Measurements from ENCODE around the gene ROMO1. TPM values are rescaled to one million over a fixed set of nuclear protein-coding genes. Genes with fewer than 3 reads are reported as not detected.

Gene ROMO1
- total RNA-seq, 2 donors from 2014 or later = 249 to 320 TPM

DNA sequence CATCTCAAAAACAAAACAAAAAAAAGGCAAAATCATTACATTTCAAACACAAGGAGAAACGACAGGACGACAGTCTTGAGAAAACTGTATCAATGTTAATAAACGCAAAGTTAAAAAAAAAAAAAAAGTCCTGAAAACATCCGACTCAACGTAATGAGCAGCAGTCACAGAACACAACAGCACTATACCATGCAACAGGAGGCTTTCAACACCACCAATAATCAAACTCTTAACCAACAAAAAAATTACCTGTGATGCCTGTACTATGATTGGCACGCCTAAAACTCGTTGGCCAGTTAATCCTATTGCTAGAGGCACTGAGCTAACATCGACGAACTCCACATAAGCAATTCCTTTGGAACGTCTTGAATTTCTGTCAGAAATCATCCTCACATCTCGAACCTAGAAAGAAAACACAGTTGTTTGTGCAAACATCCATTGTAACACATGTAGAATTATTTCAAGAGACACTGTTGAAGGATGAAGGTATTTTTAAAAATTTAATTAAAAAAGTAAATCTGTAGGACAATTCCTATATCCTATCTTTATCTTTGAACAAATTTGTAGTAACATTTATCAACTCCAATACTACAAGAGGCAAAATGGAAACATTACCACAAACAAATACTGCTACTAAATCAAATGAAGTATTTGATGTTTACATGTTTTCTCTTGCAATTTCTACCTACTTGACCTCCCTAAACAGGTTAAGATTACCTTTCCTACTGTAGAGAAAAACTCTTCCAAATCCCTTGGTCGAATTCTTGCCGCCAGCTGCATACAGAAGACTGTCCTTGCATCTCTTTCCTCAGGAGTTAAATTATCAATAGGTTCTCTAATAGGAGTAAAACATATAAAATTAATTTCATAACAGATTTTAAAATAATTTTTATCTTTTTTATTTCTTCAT, 25.4 kb downstream of the ROMO1 start:
- no peak for DNase-seq (ENCODE audit: low spot score)
- Histone ChIP-seq H3K36me3 (peaks cover 28 to 55% of the 10 kb centered on the region in 2 donors), H3K9me3 (no peaks in the 10 kb centered on the region), H3K4me1 (replicated peaks) (no peaks in the 10 kb centered on the region), H3K4me3 (no peak overlapping the region), H3K27ac (no peak overlapping the region), H3K27me3 (replicated peaks; ENCODE audit: insufficient read depth) (no peaks in the 10 kb centered on the region)
- TF ChIP-seq POLR2A (IDR thresholded peaks at IDR 0.05) (no peak), POLR2AphosphoS5 (IDR thresholded peaks at IDR 0.05) (no peak)
- TF ChIP-seq, protein P1, sequence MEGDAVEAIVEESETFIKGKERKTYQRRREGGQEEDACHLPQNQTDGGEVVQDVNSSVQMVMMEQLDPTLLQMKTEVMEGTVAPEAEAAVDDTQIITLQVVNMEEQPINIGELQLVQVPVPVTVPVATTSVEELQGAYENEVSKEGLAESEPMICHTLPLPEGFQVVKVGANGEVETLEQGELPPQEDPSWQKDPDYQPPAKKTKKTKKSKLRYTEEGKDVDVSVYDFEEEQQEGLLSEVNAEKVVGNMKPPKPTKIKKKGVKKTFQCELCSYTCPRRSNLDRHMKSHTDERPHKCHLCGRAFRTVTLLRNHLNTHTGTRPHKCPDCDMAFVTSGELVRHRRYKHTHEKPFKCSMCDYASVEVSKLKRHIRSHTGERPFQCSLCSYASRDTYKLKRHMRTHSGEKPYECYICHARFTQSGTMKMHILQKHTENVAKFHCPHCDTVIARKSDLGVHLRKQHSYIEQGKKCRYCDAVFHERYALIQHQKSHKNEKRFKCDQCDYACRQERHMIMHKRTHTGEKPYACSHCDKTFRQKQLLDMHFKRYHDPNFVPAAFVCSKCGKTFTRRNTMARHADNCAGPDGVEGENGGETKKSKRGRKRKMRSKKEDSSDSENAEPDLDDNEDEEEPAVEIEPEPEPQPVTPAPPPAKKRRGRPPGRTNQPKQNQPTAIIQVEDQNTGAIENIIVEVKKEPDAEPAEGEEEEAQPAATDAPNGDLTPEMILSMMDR (IDR thresholded peaks at IDR 0.05) = no peak
- 70% methylated on average over 13 of the region's 13 CpGs for WGBS
- intact Hi-C loops (cut with DNase I) = no loop called here

DNA sequence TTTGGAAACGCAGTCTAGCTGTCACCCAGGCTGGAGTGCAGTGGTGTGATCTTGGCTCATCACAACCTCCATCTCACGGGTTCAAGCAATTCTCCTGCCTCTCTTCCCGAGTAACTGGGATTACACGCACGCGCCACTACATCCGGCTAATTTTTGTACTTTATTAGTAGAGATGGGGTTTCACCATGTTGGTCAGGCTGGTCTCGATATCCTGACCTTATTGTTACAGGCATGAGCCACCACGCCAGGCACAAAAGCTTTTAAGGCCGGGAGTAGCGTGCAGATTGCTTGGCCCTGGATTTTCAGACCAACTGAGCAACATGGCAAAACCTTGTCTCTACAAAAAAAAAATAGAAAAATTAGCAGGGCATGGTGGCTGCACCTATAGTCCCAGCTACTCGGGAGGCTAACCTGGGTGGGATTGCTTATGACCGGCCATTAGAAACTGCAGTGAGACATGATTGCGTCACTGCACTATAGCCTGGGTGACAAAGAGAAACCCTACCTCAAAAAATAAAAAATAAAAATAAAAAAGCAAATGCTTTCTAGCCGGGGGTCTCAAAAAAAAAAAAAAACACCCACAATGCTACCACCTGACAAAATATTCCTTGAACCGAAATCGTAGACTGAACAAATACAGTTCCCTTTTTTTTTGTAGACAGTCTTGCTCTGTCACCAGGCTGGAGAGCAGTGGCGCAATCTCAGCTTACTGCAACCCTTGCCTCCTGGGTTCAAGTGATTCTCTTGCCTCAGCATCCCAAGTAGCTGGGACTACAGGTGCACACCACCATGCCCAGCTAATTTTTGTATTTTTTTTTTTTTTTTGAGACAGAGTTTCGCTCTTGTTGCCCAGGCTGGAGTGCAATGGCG, 27.9 kb downstream of the ROMO1 start:
- intact Hi-C loops (cut with DNase I) = no loop called here
- Histone ChIP-seq H3K9me3 (no peaks in the 10 kb centered on the region), H3K27me3 (replicated peaks; ENCODE audit: insufficient read depth) (no peaks in the 10 kb centered on the region), H3K4me3 (no peak overlapping the region), H3K27ac (no peak overlapping the region), H3K4me1 (replicated peaks) (no peaks in the 10 kb centered on the region), H3K36me3 (peaks cover 21 to 34% of the 10 kb centered on the region in 2 donors)
- no peak for DNase-seq (ENCODE audit: low spot score)
- TF ChIP-seq POLR2A (IDR thresholded peaks at IDR 0.05) (no peak), POLR2AphosphoS5 (IDR thresholded peaks at IDR 0.05) (no peak)
- TF ChIP-seq, protein P1 (IDR thresholded peaks at IDR 0.05) = no peak
- WGBS = 92% methylated on average over 20 of the region's 20 CpGs

DNA sequence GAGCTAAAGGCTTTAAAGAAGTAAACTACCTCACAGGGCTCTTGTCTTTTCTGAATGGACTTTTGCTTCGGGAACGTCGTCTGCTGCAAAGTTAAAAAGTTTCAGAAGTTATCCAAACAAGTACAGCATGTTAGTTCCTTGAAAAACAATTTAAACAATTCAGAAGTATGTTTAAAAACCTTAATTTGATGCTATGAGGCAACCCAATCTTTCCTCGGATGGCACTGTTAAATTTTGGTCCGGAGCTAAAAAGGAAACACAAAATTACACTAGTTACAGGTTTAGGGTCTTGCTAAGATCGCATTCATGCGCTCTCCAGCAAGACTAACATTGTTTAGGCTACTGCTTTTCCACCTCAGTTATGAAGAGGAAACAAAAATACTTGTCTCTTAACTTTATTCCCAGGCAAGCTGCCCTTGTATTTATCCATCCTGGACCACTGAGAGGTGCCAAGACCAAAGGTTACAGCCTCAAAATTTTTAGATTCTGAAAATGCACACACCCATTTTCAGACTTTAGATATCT, 30.1 kb downstream of the ROMO1 start:
- 73% methylated on average over 7 of the region's 7 CpGs for WGBS
- intact Hi-C loops (cut with DNase I) = no loop called here
- no peak for DNase-seq (ENCODE audit: low spot score)
- no peak overlapping the region for H3K4me3 ChIP-seq
- peaks cover 12 to 19% of the 10 kb centered on the region in 2 donors for H3K36me3 ChIP-seq
- H3K27me3 ChIP-seq (replicated peaks; ENCODE audit: insufficient read depth) = no peaks in the 10 kb centered on the region
- H3K27ac ChIP-seq = no peak overlapping the region
- peaks cover 3% of the 10 kb centered on the region for H3K4me1 ChIP-seq (replicated peaks)
- H3K9me3 ChIP-seq = no peaks in the 10 kb centered on the region
- TF ChIP-seq, protein P1 (IDR thresholded peaks at IDR 0.05) = no peak
- no peak for TF ChIP-seq POLR2A (IDR thresholded peaks at IDR 0.05)

DNA sequence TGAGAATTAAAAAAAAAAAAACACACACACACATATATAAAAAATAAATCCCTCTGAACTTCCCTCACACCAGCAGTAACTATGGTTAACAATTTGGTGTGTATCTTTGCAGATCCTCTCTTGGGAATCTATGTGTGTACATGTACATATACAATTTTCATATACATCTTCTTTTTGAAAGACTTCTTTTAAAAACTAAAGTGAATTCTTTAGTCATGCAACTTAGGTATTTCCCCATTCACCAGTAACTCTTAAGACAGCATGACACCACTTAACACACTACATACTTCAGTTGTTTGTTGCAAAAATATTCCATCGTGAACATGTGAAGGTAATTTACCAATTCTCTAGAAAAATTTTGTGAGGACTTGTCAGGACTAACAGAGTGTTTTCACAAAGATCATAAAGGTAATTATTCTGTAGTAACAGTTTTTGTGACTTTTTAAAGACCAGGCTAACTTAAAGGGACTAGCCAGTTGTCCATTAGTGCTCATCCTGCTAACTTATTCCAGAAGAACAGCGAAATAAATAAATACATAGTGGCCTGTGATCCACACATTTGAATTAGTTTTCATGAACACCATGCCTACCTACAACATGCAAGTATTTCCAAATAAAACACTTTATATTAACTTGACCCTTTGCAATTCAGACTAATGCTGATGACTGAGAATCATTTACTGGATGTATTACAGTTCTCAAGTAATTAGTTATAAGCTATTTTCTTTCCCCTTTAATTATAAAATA, 30.8 kb downstream of the ROMO1 start:
- no peak for DNase-seq (ENCODE audit: low spot score)
- intact Hi-C loops (cut with DNase I) = no loop called here

More for the DNA sequence above, 30.8 kb downstream of the ROMO1 start:
- Histone ChIP-seq H3K27me3 (replicated peaks; ENCODE audit: insufficient read depth) (no peaks in the 10 kb centered on the region), H3K36me3 (peaks cover 8 to 14% of the 10 kb centered on the region in 2 donors), H3K4me1 (replicated peaks) (peaks cover 3% of the 10 kb centered on the region), H3K27ac (no peak overlapping the region), H3K9me3 (no peaks in the 10 kb centered on the region), H3K4me3 (no peak overlapping the region)
- no peak for TF ChIP-seq POLR2AphosphoS5 (IDR thresholded peaks at IDR 0.05)
- WGBS = 78% methylated on average over 2 of the region's 2 CpGs

All from prostate gland (tissue), 2 donors.